ENCODE measurements around the gene DDX39B.
"Not testable (repeated sequence)": the region's sequence is repeated elsewhere in the genome, so short reads cannot be mapped to it uniquely, and the experiment has no call there.

Gene DDX39B

DNA sequence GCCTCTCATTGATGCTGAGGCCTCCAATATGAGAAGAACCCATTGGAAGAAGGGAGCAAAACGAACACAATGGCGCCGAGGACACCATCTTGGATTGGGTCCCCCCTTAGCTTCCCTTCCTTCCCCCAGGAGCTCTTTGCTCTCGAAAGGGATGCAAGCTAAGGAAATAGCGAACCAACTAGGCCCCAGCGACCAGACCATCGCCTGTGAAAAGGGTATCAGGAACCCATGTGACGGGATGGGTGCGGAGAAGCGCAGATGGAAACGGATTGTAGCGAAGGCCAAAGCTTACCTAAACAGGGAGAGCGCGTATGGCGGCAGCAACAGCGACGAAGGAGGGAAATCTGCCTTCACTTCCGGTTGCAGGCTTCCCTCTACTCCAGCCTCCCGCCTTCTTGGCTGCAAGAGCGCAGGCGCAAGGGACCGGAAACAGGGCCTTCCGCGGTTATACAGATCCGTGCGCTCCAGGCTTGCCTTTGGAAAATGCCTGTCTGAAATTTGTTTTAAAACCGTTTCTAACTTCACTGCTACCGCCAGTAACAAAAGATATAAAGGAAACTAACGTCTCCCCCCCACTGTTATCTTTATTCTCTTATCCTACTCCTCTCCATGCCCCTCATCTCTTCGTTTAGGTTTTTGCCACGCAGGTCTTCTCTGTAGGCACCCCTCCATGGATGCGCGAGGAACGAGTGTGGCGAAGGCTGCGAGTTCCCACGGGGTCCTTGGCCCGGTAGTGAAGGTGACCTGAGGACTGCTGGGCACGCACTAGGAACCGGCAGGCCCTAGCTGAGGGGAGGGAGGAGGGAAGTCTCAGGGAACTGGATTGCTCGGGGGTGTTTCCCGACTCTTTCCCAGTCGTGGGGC lies at the start of gene DDX39B:
Gene DDX39B (minus strand): TSS at position 346 of the 864 bp plus-strand sequence. CDS start 1,471 bp downstream, outside the sequence.
- Mint-ChIP-seq H3K36me3 (ENCODE audit: low read depth) (peaks cover 61% of the 10 kb centered on the region), H3K27ac (peak within 1 kb of the TSS; percentile 95), H3K4me1 (ENCODE audit: low read depth) (peaks cover 50% of the 10 kb centered on the region), H3K9me3 (no peaks in the 10 kb centered on the region), H3K27me3 (no peaks in the 10 kb centered on the region), H3K4me3 (peak within 1 kb of the TSS; percentile 94)
- peak; percentile 93 for DNase-seq

GRCh38 chr6:31590691-31591090 lies 48.9 kb upstream of the DDX39B start:
- H3K9me3 Mint-ChIP-seq; DNase-seq; H3K36me3 Mint-ChIP-seq (ENCODE audit: low read depth); H3K27me3 Mint-ChIP-seq; H3K4me3 Mint-ChIP-seq: not testable (repeated sequence)
- Mint-ChIP-seq H3K27ac (peak overlapping the region; percentile 26), H3K4me1 (ENCODE audit: low read depth) (peaks cover 68% of the 10 kb centered on the region)

GRCh38 chr6:31588871-31589650 lies 47.3 kb upstream of the DDX39B start:
- Mint-ChIP-seq H3K4me1 (ENCODE audit: low read depth) (peaks cover 73% of the 10 kb centered on the region), H3K36me3 (ENCODE audit: low read depth) (no peaks in the 10 kb centered on the region), H3K27me3 (no peaks in the 10 kb centered on the region), H3K4me3 (peak overlapping the region; percentile 18), H3K9me3 (no peaks in the 10 kb centered on the region), H3K27ac (peak overlapping the region; percentile 68)
- no peak for DNase-seq

DNA sequence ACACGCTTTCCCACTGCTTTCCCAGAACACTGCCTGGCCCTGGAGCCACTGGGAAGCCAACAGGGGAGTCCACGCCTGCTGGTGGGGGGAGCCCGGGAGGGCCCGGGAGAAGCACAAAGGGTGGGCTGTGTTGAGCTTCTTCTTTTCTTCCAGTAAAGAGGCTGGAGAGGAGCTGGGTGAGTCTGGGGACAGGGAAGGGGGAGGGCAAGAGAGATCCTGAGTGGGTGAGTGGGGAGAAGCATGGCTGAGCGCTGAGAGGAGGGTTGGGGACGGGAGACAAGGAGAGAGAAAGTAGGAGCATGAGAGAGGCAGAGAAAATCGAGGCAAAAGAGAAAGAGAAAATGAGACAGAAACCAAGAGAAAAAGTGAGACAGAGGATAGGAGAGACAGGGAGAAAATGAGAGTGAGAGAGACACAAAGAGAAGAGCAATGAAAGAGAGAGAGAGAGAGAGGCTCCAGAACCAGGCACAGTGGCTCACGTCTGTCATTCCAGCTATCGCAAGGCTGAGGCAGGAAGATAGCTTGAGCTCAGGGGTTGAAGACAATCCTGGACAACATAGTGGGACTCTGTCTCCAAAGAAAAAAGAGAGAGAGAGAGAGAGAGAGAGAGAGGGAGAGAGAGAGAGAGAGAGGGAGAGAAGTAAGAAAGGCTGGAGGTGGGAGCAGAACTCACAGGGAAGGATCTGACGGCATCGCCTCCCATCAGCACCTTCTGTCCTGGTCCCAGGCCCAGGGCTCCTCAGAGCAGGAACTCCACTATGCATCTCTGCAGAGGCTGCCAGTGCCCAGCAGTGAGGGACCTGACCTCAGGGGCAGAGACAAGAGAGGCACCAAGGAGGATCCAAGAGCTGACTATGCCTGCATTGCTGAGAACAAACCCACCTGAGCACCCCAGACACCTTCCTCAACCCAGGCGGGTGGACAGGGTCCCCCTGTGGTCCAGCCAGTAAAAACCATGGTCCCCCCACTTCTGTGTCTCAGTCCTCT lies 46.3 kb upstream of the DDX39B start:
- peak overlapping the region; percentile 74 for H3K4me3 Mint-ChIP-seq
- peak; percentile 60 for DNase-seq
- H3K27ac Mint-ChIP-seq, result peak overlapping the region; percentile 94
- H3K36me3 Mint-ChIP-seq (ENCODE audit: low read depth), result peaks cover 2% of the 10 kb centered on the region
- no peaks in the 10 kb centered on the region for H3K27me3 Mint-ChIP-seq
- no peaks in the 10 kb centered on the region for H3K9me3 Mint-ChIP-seq
- H3K4me1 Mint-ChIP-seq (ENCODE audit: low read depth), result peaks cover 74% of the 10 kb centered on the region

GRCh38 chr6:31586599-31587281 lies 44.9 kb upstream of the DDX39B start:
- DNase-seq, result no peak
- peak overlapping the region; percentile 94 for H3K27ac Mint-ChIP-seq
- peaks cover 7% of the 10 kb centered on the region for H3K36me3 Mint-ChIP-seq (ENCODE audit: low read depth)

DNA sequence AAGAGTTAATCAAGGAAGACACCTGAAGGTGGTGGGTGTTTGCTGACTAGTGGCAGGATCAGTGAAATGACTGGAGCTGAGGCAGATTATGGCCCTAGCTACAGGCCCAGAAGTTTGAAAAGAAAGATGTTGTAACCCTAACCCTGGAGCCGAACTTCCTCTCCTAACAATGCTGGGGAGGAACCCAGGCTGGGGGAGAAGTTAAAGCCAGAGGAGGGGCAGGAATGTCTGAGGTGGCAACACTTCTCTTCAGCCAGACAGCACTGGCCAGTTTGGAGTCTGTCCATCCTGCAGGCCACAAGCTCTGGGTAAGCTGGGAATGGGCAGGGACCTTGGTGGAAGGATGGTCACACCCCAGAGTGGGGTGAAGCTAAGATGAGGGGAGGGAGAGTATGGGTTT lies 44.2 kb upstream of the DDX39B start, which contains the start of gene LST1:
Gene LST1 (plus strand): TSS at position 270 of the 400 bp plus-strand sequence. CDS start 1,023 bp downstream, outside the sequence.
- no peaks in the 10 kb centered on the region for H3K27me3 Mint-ChIP-seq
- no peaks in the 10 kb centered on the region for H3K9me3 Mint-ChIP-seq

More at GRCh38 chr6:31586599-31587281, 44.9 kb upstream of the DDX39B start:
- Mint-ChIP-seq H3K4me1 (ENCODE audit: low read depth) (peaks cover 76% of the 10 kb centered on the region), H3K9me3 (no peaks in the 10 kb centered on the region), H3K4me3 (peak overlapping the region; percentile 71), H3K27me3 (no peaks in the 10 kb centered on the region)

DNA sequence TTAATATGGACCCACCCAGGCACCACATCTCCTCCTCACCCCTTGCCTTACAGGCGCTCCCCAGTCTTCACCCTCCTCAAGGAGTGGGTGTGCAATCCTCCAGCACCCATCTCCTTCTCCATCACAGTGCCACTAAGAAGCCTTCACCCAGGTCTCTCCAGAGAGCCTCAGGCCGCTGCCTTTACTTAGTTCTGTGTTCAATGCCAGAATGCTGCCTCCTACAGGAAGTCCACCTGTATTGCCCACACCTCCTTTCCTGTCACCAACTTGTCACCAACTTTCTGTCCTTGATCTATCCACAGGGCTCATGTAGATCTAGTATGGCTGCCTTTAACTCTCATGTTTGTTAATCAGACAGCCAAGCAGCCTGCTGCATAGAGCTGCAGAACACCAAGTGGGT lies 43.7 kb upstream of the DDX39B start:
- H3K36me3 Mint-ChIP-seq (ENCODE audit: low read depth), result peaks cover 18% of the 10 kb centered on the region
- DNase-seq, result no peak
- H3K9me3 Mint-ChIP-seq, result no peaks in the 10 kb centered on the region
- peaks cover 76% of the 10 kb centered on the region for H3K4me1 Mint-ChIP-seq (ENCODE audit: low read depth)
- peak overlapping the region; percentile 94 for H3K27ac Mint-ChIP-seq
- H3K27me3 Mint-ChIP-seq, result no peaks in the 10 kb centered on the region
- H3K4me3 Mint-ChIP-seq, result peak overlapping the region; percentile 4

More for the DNA sequence above, 44.2 kb upstream of the DDX39B start, which contains the start of gene LST1:
- Mint-ChIP-seq H3K4me1 (ENCODE audit: low read depth) (peaks cover 77% of the 10 kb centered on the region), H3K4me3 (peak within 1 kb of the TSS; percentile 71), H3K27ac (peak within 1 kb of the TSS; percentile 94), H3K36me3 (ENCODE audit: low read depth) (peaks cover 15% of the 10 kb centered on the region)
- DNase-seq, result no peak

- Mint-ChIP-seq H3K9me3 (no peaks in the 10 kb centered on the region), H3K36me3 (ENCODE audit: low read depth) (peaks cover 46% of the 10 kb centered on the region), H3K4me1 (ENCODE audit: low read depth) (peaks cover 78% of the 10 kb centered on the region), H3K4me3 (peak within 1 kb of the TSS; percentile 97), H3K27me3 (no peaks in the 10 kb centered on the region), H3K27ac (peak within 1 kb of the TSS; percentile 91)
- peak; percentile 73 for DNase-seq
Observed at GRCh38 chr6:31582230-31582643, 40.4 kb upstream of the DDX39B start, which contains the start of gene LTB. TSS of gene LTB (minus strand) at chr6:31582424. CDS start at chr6:31582417, 7 bp downstream.

GRCh38 chr6:31581434-31582229 lies 39.8 kb upstream of the DDX39B start:
- peaks cover 52% of the 10 kb centered on the region for H3K36me3 Mint-ChIP-seq (ENCODE audit: low read depth)
- H3K4me3 Mint-ChIP-seq, result peak overlapping the region; percentile 97
- H3K27ac Mint-ChIP-seq, result peak overlapping the region; percentile 91
- no peaks in the 10 kb centered on the region for H3K9me3 Mint-ChIP-seq
- no peaks in the 10 kb centered on the region for H3K27me3 Mint-ChIP-seq
- DNase-seq, result peak; percentile 65
- H3K4me1 Mint-ChIP-seq (ENCODE audit: low read depth), result peaks cover 78% of the 10 kb centered on the region

- DNase-seq, result peak; percentile 94
- peak overlapping the region; percentile 91 for H3K27ac Mint-ChIP-seq
- H3K4me3 Mint-ChIP-seq, result peak overlapping the region; percentile 97
- H3K4me1 Mint-ChIP-seq (ENCODE audit: low read depth), result peaks cover 75% of the 10 kb centered on the region
- no peaks in the 10 kb centered on the region for H3K9me3 Mint-ChIP-seq
- no peaks in the 10 kb centered on the region for H3K27me3 Mint-ChIP-seq
- H3K36me3 Mint-ChIP-seq (ENCODE audit: low read depth), result peaks cover 59% of the 10 kb centered on the region
Observed at GRCh38 chr6:31580807-31581433, 39.1 kb upstream of the DDX39B start.

DNA sequence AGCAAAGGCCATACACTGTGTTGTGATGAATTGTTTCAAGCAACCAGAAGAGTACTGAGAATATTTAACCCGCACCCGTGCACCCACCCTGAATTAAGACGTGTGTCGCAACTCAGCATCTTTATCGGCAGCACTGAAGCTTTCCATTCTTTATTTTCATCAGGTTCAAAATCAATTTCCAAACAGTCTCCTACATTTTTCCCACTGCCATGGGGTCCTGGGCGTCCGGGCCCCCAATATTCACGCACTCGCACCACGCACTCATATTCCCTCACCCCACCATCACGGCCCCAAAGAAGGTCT lies 38.6 kb upstream of the DDX39B start:
- Mint-ChIP-seq H3K4me3 (peak overlapping the region; percentile 97), H3K36me3 (ENCODE audit: low read depth) (peaks cover 64% of the 10 kb centered on the region), H3K4me1 (ENCODE audit: low read depth) (peaks cover 75% of the 10 kb centered on the region), H3K27ac (peak overlapping the region; percentile 91), H3K27me3 (no peaks in the 10 kb centered on the region), H3K9me3 (no peaks in the 10 kb centered on the region)
- no peak for DNase-seq
